Adrenal gland (tissue), 5 donors: Measurements from ENCODE around the gene SLC35F1.

Experiments used
- CTCF ChIP-seq, 6 experiments: fragments of 450-650 bp in 4 of 6; fragments of 200-600 bp in 2 of 6; sonication (generic) in 1 of 6; IDR thresholded peaks; 1 replicate in 5 of 6; 2 replicates in 1 of 6; pipeline versions ENCODE4 v1.5.1 to v1.8.0; 2016 to 2021; ENCODE audit warnings: antibody characterized with exemption in 6 of 6, mild to moderate bottlenecking in 2 of 6, moderate library complexity in 1 of 6
- POLR2A ChIP-seq, 2 donors: fragments of 450-650 bp; IDR thresholded peaks; one replicate each; pipeline ENCODE4 v1.6.1; 2017; ENCODE audit warnings: antibody characterized with exemption in 2 of 2, mild to moderate bottlenecking in 2 of 2, moderate library complexity in 1 of 2
- donor health status: DM: no; HTN: no; CAD: no.

- TF ChIP-seq CTCF (IDR thresholded peaks at IDR 0.05), result no peak
- no peak for TF ChIP-seq POLR2A (IDR thresholded peaks at IDR 0.05)
These were observed 362.6 kb downstream of the SLC35F1 start for GRCh38 chr6:118269659-118270058.
